ENCODE results near the gene FAM83C.
A peak's percentile ranks its signal among the peaks of the same experiment; 100 is the strongest.
"Not testable (repeated sequence)": the region's sequence is repeated elsewhere in the genome, so short reads cannot be mapped to it uniquely, and the experiment has no call there.

The FAM83C gene

GRCh38 chr20:35318502-35319157 is 26.4 kb upstream of the FAM83C start:
- no peak for DNase-seq (ENCODE audit: low read depth in 2 of 2)

DNA sequence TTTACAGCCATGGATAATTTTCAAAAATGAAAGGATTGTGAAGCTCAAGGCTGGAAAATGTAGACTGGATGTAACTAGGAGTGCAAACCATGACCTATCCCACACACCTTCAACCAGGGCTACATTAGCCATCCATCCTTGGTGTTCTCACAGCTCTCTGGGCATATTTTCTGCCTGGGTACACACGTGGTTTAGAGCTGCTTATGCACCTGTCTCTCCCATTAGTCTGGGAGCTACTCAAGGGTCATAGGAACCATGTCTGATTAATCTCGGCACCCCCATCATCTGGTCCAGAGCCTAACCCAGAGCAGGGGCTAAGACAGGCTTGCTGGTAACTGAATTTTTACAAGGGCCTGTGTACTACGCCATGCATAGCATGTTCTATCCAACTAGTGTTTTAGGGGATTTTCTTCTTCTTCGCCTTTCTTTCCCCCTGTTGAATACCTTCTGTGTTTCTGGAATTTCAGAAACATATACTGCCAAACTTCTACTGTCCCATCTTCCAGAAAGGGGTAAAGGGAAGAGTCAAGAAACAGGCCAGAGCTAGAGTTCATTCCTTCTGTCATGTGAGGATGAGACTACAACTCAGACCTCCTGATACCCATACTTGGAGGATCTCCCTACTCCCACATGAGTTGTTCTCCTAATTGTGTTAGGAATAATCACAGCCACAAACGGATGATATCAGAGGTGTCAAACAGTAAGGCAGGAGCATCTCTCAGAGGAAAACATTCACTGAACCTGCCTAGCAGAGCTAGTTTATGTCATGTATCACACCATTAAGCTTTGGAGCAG is 25.4 kb upstream of the FAM83C start:
- no peak for DNase-seq (ENCODE audit: low read depth in 2 of 2)

DNA sequence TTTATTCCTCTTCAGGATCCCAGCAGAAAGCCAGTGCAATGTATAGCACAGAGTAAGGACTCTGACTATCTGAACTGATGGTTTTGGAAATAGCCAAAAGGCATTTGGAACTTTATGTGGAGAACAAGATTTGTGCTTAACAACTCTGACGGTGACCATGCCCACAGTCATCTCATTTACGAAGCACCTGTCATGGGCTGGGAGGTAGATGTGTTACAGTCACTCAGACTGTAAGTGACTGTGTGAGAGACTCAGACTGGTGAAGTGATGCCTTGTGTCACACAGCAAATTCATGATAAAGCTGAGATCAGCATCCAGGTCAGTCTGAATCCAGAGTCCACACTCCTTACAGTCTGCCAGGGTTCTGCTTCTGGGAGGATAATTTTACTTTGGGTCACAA is 23.9 kb upstream of the FAM83C start:
- DNase-seq (ENCODE audit: low read depth in 2 of 2): no peak

- DNase-seq (ENCODE audit: low read depth in 2 of 2): not testable (repeated sequence)
These were observed 23.4 kb upstream of the FAM83C start for GRCh38 chr20:35315632-35316020.

DNA sequence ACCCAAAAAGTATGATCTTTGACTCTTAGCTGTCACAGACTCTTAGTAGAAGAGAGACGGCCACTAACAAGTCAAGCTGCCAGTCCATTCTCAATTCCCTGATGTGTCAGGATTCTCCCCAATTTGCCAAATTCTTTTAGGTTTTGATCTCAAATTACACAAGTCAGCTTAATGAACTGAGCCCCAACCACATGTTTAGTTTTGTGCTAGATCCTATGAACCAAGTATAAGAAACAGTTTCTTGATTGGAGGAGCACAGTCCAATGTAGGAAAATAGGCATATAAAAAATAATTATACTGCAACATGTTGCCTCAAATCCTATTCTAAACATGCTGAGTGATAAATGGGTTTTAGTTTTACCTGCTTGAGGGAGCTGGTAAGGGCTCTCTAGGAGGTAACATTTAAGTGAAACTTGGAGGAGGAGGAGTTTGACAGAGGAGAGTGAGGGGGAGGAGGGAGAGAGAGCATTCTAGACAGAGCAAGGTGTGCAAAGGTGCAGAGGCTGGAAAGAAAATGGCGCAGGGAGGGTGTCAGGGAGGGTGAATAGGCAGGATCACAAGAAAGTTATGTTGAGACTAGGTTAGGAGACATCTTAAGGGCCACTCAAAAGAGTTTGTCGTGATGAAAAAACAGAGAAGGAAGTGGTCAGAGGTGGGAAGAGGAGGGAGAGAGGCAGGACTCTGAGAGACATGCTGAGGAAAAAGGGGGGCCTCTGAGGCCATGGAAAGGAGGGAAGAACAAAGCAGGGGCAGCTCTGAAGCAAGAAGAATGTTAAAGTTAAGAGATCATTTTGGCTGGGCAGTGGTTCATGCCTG is 22.8 kb upstream of the FAM83C start:
- no peak for DNase-seq (ENCODE audit: low read depth in 2 of 2)

DNA sequence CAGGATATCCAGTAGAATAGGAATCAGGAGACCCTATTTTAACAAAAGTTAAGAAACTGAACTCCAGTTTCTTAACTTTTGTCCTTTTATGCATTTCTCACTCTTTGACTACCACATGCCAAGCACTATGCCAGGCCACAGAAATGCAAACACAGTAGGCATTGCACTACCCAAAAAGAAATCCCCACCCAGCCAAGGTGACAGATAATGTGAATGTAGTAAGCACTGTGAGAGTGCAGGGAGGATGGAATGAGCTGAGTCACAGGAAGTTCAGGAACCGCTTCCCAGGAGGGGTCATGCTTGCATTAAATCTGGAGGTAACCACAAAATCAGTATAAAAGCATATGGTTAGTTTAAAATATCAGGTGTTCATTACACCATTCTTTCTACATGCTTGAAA is 20.1 kb upstream of the FAM83C start:
- DNase-seq (ENCODE audit: low read depth in 2 of 2): no peak

DNA sequence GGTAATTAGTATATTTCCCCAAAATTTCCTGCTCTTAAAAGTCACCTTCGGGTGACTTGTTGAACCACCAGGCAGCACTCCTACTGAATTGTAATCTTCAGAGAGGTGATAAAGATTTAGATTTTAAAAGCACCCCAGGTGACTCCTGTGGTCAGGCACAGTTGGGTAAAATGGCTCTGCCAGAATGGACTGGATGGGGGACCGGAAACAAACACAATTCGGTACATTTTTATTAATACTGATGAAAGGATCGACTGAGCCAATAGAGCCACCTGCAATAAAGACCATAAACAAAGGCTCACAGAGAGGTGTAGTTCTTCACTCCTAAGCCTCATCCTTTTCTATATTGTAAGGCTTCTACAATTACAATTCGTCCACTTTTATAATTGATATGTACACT is 19.6 kb upstream of the FAM83C start:
- no peak for DNase-seq (ENCODE audit: low read depth in 2 of 2)

DNA sequence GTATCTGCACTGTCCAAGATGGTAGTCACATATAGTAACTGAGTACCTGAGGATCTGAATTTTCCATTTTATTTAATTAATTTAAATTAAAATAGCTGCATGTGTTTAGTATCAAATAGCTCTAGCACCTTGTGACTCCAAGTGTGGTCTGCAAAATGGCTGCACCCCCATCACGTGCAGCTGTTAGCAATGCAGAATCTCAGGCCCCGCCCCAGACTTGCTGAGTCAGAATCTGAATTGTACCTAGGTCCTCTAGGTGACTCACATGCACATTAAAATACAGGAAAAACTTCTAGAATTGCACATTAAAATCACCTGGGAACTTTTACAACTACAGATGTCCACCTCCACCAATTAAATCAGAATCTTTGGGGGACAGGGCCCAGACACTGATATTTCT is 19.2 kb upstream of the FAM83C start:
- no peak for DNase-seq (ENCODE audit: low read depth in 2 of 2)

GRCh38 chr20:35307666-35308653 is 15.7 kb upstream of the FAM83C start:
- no peak for DNase-seq (ENCODE audit: low read depth in 2 of 2)

DNA sequence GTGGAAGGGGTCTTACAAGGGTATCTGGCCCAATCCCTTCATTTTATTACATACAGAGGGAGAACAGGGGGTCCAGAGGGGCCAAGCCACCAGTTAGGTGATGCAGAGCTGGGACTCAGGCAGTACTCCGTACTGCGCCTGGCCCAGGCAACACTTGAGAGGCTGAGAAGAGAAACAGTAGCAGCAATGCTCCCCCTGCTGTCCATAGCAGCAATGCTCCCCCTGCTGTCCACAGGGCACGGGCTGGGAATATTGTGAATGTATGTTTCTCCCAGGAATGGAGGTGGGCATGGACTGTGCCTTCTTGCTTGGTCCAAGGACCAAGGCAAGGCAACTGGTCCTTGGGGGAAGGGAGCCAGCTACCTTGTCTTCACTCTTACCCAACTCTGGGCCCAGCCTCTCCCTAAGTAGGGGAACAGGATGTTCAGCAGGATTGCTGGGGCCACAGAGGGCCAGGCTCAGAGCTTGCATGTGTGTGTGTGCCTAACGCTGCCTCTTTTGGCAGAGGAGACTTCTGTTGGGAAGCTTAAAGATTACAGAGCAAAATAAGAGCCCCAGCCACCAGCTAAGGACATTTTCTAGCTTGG is 14.8 kb upstream of the FAM83C start:
- DNase-seq (ENCODE audit: low read depth in 2 of 2): no peak

- peak; percentile 25 to 46 for DNase-seq (ENCODE audit: low read depth in 2 of 2)
These were observed 13.7 kb upstream of the FAM83C start for GRCh38 chr20:35305682-35306556.

GRCh38 chr20:35304956-35305355 is 12.7 kb upstream of the FAM83C start:
- no peak for DNase-seq (ENCODE audit: low read depth in 2 of 2)

DNA sequence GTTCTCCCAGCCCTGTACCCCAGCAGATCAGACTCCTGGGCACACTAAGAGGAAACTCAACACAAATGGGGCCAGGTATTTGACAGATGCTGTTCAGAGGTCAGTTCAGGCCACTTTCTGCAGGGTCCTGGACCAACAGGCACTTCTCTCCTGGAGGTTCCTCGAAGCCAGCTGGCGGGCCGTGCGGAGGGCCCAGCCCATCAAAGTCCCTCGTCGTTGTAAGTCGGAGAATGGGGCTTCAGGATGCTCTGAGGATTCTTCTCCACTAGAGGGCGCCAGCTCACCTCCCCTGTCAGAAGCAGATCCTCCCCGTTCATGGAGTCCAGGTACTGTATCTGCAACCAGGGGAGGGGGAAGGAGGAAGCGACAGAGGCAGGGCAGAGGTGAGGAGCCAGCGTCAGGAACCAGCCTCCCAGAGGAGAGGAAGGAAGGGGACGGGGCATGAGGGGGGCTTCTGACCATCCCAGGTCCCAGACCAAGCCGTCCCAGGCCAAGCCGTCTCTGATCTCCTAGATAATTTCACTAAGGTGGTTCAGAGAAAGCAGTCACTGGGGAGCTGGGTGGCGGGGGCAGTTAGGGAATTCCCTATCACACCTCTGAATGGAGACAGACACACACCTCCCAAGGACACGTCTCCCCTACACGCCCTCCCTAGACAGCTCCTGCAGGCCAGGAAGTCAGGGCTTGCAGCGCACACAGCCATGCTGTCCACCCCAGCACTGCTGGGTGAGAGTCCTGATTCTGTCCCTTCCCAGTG is 11.7 kb upstream of the FAM83C start:
- peak; percentile 64 to 74 for DNase-seq (ENCODE audit: low read depth in 2 of 2)

- no peak for DNase-seq (ENCODE audit: low read depth in 2 of 2)
These were observed 11.1 kb upstream of the FAM83C start for GRCh38 chr20:35303382-35303734.

GRCh38 chr20:35302421-35303335 is 10.5 kb upstream of the FAM83C start:
- no peak for DNase-seq (ENCODE audit: low read depth in 2 of 2)

- DNase-seq (ENCODE audit: low read depth in 2 of 2): no peak
These were observed 9.2 kb upstream of the FAM83C start for GRCh38 chr20:35301426-35301825.

DNA sequence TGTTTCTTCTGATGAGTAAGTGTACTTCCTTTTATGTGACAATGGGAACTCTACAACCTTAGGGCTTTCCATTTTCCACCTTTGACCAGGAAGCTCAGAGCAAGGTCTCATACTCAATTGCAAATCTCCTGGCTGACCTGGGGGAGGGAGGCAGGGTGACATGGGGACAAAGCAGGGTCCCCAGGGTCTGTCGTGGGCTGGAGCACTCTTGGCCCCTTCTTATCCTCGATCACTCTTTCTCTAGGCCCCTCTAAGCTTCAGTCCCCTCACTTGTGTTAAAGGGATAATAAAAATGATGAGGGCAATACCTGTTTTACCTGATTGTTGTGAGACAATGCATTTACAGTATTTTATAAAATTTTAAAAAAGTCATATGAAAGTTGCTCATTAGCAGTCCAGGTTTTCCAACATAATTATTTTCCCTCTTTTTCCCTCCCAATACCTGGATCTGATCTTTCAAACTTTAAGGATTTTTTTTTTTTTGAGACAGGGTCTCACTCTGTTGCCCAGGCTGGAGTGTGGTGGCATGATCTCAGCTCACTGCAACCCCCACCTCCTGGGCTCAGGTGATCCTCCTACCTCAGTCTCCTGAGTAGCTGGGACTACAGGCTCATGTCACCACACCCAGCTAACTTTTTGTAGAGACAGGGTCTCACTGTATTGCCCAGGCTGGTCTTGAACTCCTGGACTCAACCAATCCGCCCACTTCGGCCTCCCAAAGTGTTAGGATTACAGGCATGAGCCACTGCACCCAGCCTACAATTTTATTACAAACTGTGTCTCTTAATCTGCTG is 8.4 kb upstream of the FAM83C start:
- no peak for DNase-seq (ENCODE audit: low read depth in 2 of 2)
